DND-41 (cell line): ENCODE data around the gene FAM149A.

Experiments
- ATAC-seq: fragments of 200-7000 bp; cut with Tn5 transposase; 3 replicates; pipeline ENCODE4 v1.9.1; 2021; ENCODE audit warnings: low read depth; ENCODE audit not compliant: insufficient read depth
- DNase-seq: peaks from one replicate; pipeline ENCODE4 v3.0.0-alpha.2; 2020
- H2AFZ ChIP-seq: 2 replicates; pipeline ENCODE4 v1.6.0; 2012; ENCODE audit warnings: low read depth, low read length
- H3K27ac ChIP-seq: 2 replicates; pipeline ENCODE4 v1.5.1; 2012; ENCODE audit warnings: low read length, inconsistent platforms
- H3K27me3 ChIP-seq: fragments of 200-600 bp; sonication (generic); 2 replicates; pipeline ENCODE4 v1.6.0; 2012; ENCODE audit warnings: low read length, mild to moderate bottlenecking, inconsistent platforms; ENCODE audit not compliant: insufficient read depth, poor library complexity
- H3K36me3 ChIP-seq: 2 replicates; pipeline ENCODE4 v1.5.1; 2012; ENCODE audit warnings: low read length, inconsistent platforms; ENCODE audit not compliant: insufficient read depth
- H3K4me1 ChIP-seq: 2 replicates; pipeline ENCODE4 v1.5.1; 2012; ENCODE audit warnings: mild to moderate bottlenecking, low read length; ENCODE audit not compliant: insufficient read depth
- H3K4me2 ChIP-seq: 2 replicates; pipeline ENCODE4 v1.6.0; 2012; ENCODE audit warnings: mild to moderate bottlenecking, moderate library complexity, low read length, inconsistent platforms; ENCODE audit not compliant: insufficient read depth
- H3K4me3 ChIP-seq, 2 experiments: fragments of 200-600 bp in 1 of 2; shearing (Covaris generic) in 1 of 2; 2 replicates each; pipeline ENCODE4 v1.5.1; 2012 to 2016; ENCODE audit warnings: inconsistent platforms in 2 of 2, low read length in 2 of 2, mild to moderate bottlenecking in 2 of 2, low read depth in 1 of 2, moderate library complexity in 1 of 2
- H3K79me2 ChIP-seq: 2 replicates; pipeline ENCODE4 v1.6.0; 2012; ENCODE audit warnings: low read length, inconsistent platforms; ENCODE audit not compliant: insufficient read depth
- H3K9ac ChIP-seq: 2 replicates; pipeline ENCODE4 v1.6.0; 2012; ENCODE audit warnings: low read depth, mild to moderate bottlenecking, inconsistent platforms, low read length, moderate library complexity
- H3K9me3 ChIP-seq: 2 replicates; pipeline ENCODE4 v1.5.1; 2012; ENCODE audit warnings: low read length, moderate library complexity, mild to moderate bottlenecking, inconsistent platforms; ENCODE audit not compliant: insufficient read depth, severe bottlenecking
- H4K20me1 ChIP-seq: 2 replicates; pipeline ENCODE4 v1.6.0; 2012; ENCODE audit warnings: low read length; ENCODE audit not compliant: insufficient read depth
- EZH2 ChIP-seq: IDR thresholded peaks from 3 replicates; pipeline ENCODE4 v1.6.1; 2012; ENCODE audit warnings: borderline replicate concordance, low read depth, mild to moderate bottlenecking, moderate library complexity, low read length, inconsistent platforms; ENCODE audit not compliant: severe bottlenecking
- TF ChIP-seq, protein P1 (sequence below): IDR thresholded peaks from 2 replicates; pipeline ENCODE4 v1.5.1; 2012; ENCODE audit warnings: borderline replicate concordance, low read length, moderate library complexity, mild to moderate bottlenecking; ENCODE audit not compliant: poor library complexity, severe bottlenecking; ENCODE audit errors: extremely low read depth

Gene FAM149A

DNA sequence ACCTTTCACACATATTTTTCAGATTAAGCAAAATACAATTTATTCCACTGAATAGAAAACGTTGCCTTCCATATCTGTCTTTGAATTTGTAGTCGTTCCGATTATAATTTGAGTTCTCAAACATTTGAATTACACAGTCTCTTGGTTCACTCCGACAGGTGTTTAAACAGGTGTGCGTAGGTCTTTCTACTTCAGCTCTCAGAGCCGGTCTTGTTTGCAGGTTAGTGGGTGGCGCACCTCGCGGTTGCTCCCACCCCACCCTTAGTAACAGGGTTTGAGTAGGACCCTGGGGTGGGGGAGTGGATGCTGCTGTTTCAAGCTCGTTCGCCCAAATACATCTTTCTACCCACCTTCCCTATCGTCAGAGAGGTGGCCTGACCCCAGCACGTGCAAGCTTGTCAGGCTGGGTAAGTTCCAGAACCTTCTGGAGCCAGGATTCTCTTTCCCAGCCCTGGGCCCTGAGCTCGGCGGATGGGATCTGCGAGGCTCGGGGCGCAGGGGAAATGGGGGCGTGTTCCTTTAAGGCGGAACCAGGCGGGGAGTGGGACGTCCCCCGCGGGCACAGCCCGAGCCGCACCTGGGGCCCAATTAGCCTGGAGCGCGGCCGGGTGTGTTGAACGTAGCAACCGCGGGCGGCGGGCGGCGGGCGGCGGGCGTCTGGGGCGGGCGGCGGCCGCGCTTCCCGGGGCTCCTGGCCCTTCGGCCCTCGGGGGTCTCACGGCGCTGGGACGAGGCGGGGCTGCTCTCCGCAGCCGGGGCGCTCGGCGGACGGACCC lies at the start of gene FAM149A:
TSS of gene FAM149A (plus strand) at position 591 of the 776 bp plus-strand sequence.
- H4K20me1 ChIP-seq = no peaks in the 10 kb centered on the region
- H3K4me1 ChIP-seq = no peaks in the 10 kb centered on the region
- ATAC-seq (no peak), DNase-seq (no peak)
- no peaks in the 10 kb centered on the region for H3K9me3 ChIP-seq
- no peaks in the 10 kb centered on the region for H3K36me3 ChIP-seq
- no peak within 1 kb of the TSS for H3K9ac ChIP-seq
- H3K4me2 ChIP-seq = no peak within 1 kb of the TSS
- TF ChIP-seq, protein P1, sequence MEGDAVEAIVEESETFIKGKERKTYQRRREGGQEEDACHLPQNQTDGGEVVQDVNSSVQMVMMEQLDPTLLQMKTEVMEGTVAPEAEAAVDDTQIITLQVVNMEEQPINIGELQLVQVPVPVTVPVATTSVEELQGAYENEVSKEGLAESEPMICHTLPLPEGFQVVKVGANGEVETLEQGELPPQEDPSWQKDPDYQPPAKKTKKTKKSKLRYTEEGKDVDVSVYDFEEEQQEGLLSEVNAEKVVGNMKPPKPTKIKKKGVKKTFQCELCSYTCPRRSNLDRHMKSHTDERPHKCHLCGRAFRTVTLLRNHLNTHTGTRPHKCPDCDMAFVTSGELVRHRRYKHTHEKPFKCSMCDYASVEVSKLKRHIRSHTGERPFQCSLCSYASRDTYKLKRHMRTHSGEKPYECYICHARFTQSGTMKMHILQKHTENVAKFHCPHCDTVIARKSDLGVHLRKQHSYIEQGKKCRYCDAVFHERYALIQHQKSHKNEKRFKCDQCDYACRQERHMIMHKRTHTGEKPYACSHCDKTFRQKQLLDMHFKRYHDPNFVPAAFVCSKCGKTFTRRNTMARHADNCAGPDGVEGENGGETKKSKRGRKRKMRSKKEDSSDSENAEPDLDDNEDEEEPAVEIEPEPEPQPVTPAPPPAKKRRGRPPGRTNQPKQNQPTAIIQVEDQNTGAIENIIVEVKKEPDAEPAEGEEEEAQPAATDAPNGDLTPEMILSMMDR = no peak
- TF ChIP-seq EZH2 = no peak
- no peaks in the 10 kb centered on the region for H3K27me3 ChIP-seq
- H3K27ac ChIP-seq = no peak within 1 kb of the TSS
- no peak within 1 kb of the TSS for H3K4me3 ChIP-seq
- no peaks in the 10 kb centered on the region for H3K79me2 ChIP-seq
- H2AFZ ChIP-seq = no peak within 1 kb of the TSS

DNA sequence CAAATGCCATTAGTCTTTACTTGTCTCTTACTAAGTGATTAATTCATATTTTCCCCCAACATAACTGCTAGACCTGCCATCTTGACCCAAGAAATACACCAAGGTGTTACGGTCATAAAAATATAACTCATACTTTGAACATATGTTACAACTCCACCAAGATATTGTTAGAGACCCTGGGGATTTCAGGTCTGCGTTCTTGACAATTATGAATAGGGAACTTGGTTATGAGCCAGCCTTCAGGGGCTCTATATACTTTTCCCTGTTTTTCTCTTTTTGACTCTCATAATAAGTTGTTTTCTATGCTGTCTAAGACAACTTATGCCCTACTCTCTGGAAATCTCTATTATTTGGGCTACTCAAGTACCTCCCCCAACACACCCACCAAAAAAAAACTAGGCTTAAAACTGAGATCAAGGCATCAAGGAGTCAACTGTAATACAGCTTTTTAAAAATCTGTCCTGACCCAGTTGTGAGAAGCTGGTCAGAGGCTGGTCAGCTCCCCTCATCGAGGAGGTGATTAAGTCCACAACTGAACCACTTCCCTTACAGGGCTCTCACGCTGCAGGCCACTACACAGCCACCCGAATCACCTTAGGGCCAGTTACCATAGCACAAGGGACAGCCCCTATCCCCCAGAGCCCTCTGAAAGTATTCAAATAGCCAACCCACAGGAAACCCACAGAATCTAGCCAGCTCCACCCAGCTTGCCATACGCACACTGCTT lies 46.1 kb upstream of the FAM149A start:
- Histone ChIP-seq H3K27ac (no peak overlapping the region), H3K9me3 (peaks cover 4% of the 10 kb centered on the region), H3K79me2 (no peaks in the 10 kb centered on the region), H3K27me3 (no peaks in the 10 kb centered on the region), H2AFZ (no peak overlapping the region), H3K4me3 (no peak overlapping the region), H4K20me1 (no peaks in the 10 kb centered on the region), H3K9ac (no peak overlapping the region), H3K4me2 (no peak overlapping the region), H3K4me1 (no peaks in the 10 kb centered on the region), H3K36me3 (no peaks in the 10 kb centered on the region)
- TF ChIP-seq, protein P1 = no peak
- TF ChIP-seq EZH2 = no peak
- no peak for DNase-seq
- no peak for ATAC-seq

DNA sequence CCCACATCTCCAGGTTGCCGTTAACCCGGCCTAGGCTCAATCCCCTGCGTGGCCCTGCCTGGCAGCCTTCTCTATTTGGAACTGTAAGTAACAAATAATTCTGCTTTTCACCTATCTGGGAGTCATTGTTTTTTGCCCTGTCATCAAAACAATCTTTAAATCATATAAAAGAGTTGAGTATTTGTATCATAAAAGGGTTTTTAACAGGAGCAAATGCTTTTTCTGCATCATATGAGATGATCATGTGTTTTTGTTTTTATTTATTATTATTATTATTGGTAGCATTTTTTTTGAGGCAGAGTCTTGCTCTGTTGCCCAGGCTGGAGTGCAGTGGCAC lies 45.6 kb upstream of the FAM149A start:
- Histone ChIP-seq H3K9me3 (peaks cover 4% of the 10 kb centered on the region), H3K79me2 (no peaks in the 10 kb centered on the region), H3K9ac (no peak overlapping the region), H3K4me1 (no peaks in the 10 kb centered on the region), H4K20me1 (no peaks in the 10 kb centered on the region), H3K27ac (no peak overlapping the region), H3K36me3 (no peaks in the 10 kb centered on the region), H2AFZ (no peak overlapping the region), H3K4me2 (no peak overlapping the region), H3K4me3 (no peak overlapping the region), H3K27me3 (no peaks in the 10 kb centered on the region)
- DNase-seq = no peak
- ATAC-seq = no peak
- TF ChIP-seq, protein P1 = no peak
- TF ChIP-seq EZH2 = no peak
